ENCODE results near the gene SPINK4.

DNA sequence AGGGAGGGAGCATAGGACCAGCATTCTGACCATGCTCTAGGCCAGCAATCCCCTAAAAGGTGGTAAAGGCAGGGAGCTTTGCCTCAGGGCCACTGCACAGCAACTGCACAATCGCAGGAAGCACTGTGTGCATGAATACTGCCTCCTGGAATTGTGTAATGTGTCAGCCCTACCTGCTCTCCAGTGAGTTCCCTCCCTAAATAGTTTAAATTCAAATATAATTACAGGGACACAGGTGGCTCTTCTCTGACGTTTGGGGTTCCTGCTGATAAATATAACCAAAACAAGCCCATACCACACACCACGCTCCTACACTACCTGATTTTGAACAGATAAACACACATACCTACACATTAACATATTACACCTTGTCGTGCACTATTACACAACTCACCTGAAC, 15.5 kb downstream of the SPINK4 start:
- TF ChIP-seq GATA3 (IDR thresholded peaks at IDR 0.05; ENCODE audit: low read depth, low read length) (no peak), GATA2 (IDR thresholded peaks at IDR 0.05; ENCODE audit: low read depth, low read length) (no peak)
